ENCODE measurements around the gene DTX1. TPM values are rescaled to one million over a fixed set of nuclear protein-coding genes. Genes with fewer than 3 reads are reported as not detected.
"Not testable (repeated sequence)": the region's sequence is repeated elsewhere in the genome, so short reads cannot be mapped to it uniquely, and the experiment has no call there.

DTX1 gene
- polyA plus RNA-seq, 3 donors from 2014 or later: 1.1 to 2.1 TPM; not detected in 1

- H3K9me3 Mint-ChIP-seq: no peaks in the 10 kb centered on the region
- no peaks in the 10 kb centered on the region for H3K36me3 Mint-ChIP-seq
- DNase-seq: no peak
- no peak overlapping the region for H3K4me3 Mint-ChIP-seq
- peaks cover 2 to 7% (median 2%) of the 10 kb centered on the region in 3 donors for H3K27me3 Mint-ChIP-seq (ENCODE audit: low read depth in 3 of 3)
- no peak overlapping the region for H3K27ac Mint-ChIP-seq
- peaks cover 0 to 3% of the 10 kb centered on the region in 2 donors for H3K4me1 Mint-ChIP-seq
Observed at GRCh38 chr12:113140706-113141105, 84.2 kb downstream of the DTX1 start.

DNA sequence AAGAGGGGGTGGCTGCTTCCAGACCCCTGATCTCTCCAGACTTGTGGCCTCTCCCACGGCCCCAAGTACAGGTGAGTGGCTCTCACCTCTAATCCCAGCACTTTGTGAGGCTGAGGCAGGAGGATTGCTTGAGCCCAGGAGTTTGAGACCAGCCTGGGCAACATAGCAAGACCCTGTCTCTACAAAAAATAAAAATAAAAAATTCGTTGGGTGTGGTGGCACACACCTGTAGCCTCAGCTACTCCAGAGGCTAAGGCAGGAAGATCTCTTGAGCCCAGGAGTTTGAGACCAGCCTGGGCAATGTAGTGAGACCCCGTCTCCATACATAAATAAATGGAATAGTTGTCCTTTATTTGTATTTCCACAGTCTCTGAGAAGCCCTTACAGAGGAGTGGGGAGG lies 85.2 kb downstream of the DTX1 start:
- H3K9me3 Mint-ChIP-seq; DNase-seq; H3K27ac Mint-ChIP-seq; H3K4me3 Mint-ChIP-seq; H3K36me3 Mint-ChIP-seq; H3K27me3 Mint-ChIP-seq (ENCODE audit: low read depth in 3 of 3); H3K4me1 Mint-ChIP-seq: not testable (repeated sequence)

- Mint-ChIP-seq H3K4me1 (no peaks in the 10 kb centered on the region), H3K36me3 (no peaks in the 10 kb centered on the region), H3K9me3 (peaks cover 0 to 2% (median 0%) of the 10 kb centered on the region in 6 donors), H3K4me3 (no peak overlapping the region), H3K27me3 (ENCODE audit: low read depth in 3 of 3) (peaks cover 2 to 13% (median 6%) of the 10 kb centered on the region in 3 donors), H3K27ac (no peak overlapping the region)
- no peak for DNase-seq
Observed at GRCh38 chr12:113142173-113142885, 85.8 kb downstream of the DTX1 start.

DNA sequence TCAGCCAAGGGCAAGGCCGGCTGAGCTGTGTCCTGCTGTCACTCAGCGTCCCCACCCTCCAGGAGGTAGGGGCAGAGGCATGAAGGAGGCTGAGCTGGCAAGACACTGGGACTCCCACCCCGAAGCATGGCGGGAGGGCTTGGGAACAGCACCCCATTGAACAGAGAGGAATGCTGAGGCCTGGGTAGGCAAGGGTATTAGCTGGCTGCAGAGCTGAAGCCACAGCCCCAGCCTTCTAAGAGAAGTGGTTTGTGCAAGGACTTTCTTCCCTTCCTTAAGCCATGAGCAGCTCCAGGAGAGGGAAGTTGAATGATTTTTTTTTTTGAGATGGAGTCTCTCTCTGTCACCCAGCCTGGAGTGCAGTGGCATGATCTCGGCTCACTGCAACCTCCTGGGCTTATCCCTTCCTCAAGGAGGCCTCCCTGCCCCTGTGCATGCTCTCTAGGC lies 86.4 kb downstream of the DTX1 start:
- Mint-ChIP-seq H3K9me3 (peaks cover 0 to 4% (median 0%) of the 10 kb centered on the region in 6 donors), H3K27ac (peak overlapping the region in 1 of 6 donors; percentile 46), H3K27me3 (ENCODE audit: low read depth in 3 of 3) (peaks cover 2 to 14% (median 6%) of the 10 kb centered on the region in 3 donors), H3K4me3 (no peak overlapping the region), H3K36me3 (no peaks in the 10 kb centered on the region), H3K4me1 (no peaks in the 10 kb centered on the region)
- DNase-seq: no peak

- Mint-ChIP-seq H3K4me1 (no peaks in the 10 kb centered on the region), H3K4me3 (no peak overlapping the region), H3K9me3 (peaks cover 0 to 4% (median 0%) of the 10 kb centered on the region in 6 donors), H3K27ac (no peak overlapping the region), H3K27me3 (ENCODE audit: low read depth in 3 of 3) (peaks cover 2 to 14% (median 6%) of the 10 kb centered on the region in 3 donors), H3K36me3 (no peaks in the 10 kb centered on the region)
- DNase-seq: no peak
Observed at GRCh38 chr12:113143959-113144358, 87.4 kb downstream of the DTX1 start.

- no peaks in the 10 kb centered on the region for H3K36me3 Mint-ChIP-seq
- no peak for DNase-seq
- no peak overlapping the region for H3K4me3 Mint-ChIP-seq
- H3K4me1 Mint-ChIP-seq: no peaks in the 10 kb centered on the region
- peaks cover 2 to 16% (median 6%) of the 10 kb centered on the region in 3 donors for H3K27me3 Mint-ChIP-seq (ENCODE audit: low read depth in 3 of 3)
- peaks cover 0 to 4% (median 0%) of the 10 kb centered on the region in 6 donors for H3K9me3 Mint-ChIP-seq
- no peak overlapping the region for H3K27ac Mint-ChIP-seq
Observed at GRCh38 chr12:113144806-113145205, 88.3 kb downstream of the DTX1 start.

GRCh38 chr12:113145720-113146551 lies 89.4 kb downstream of the DTX1 start:
- H3K27ac Mint-ChIP-seq: no peak overlapping the region
- peaks cover 4 to 21% (median 6%) of the 10 kb centered on the region in 3 donors for H3K27me3 Mint-ChIP-seq (ENCODE audit: low read depth in 3 of 3)
- H3K36me3 Mint-ChIP-seq: no peaks in the 10 kb centered on the region
- peaks cover 0 to 4% (median 0%) of the 10 kb centered on the region in 6 donors for H3K9me3 Mint-ChIP-seq
- H3K4me1 Mint-ChIP-seq: no peaks in the 10 kb centered on the region
- H3K4me3 Mint-ChIP-seq: no peak overlapping the region
- no peak for DNase-seq

- H3K27me3 Mint-ChIP-seq (ENCODE audit: low read depth in 3 of 3): peaks cover 4 to 24% (median 6%) of the 10 kb centered on the region in 3 donors
- DNase-seq: no peak
- H3K4me3 Mint-ChIP-seq: no peak overlapping the region
- H3K9me3 Mint-ChIP-seq: peaks cover 0 to 4% (median 0%) of the 10 kb centered on the region in 6 donors
- H3K27ac Mint-ChIP-seq: no peak overlapping the region
- H3K36me3 Mint-ChIP-seq: no peaks in the 10 kb centered on the region
- H3K4me1 Mint-ChIP-seq: peaks cover 2 to 3% of the 10 kb centered on the region in 2 donors
Observed at GRCh38 chr12:113146999-113147398, 90.5 kb downstream of the DTX1 start.

Other genes with a start within 250 kb of the DTX1 start
- gene OAS1, start 149.8 kb upstream of the DTX1 start, polyA plus RNA-seq: 10 to 100 TPM; 22.3 to 46.0 (median 25.6) TPM
- gene OAS3, start 118.3 kb upstream of the DTX1 start, polyA plus RNA-seq: 10 to 100 TPM in 1 of 3 donors, 1 to 10 TPM in 2; 2.2 to 16.7 (median 9.0) TPM
- 10 to 100 TPM; 24.3 to 64.5 (median 26.9) TPM for gene OAS2, start 78.2 kb upstream of the DTX1 start, polyA plus RNA-seq
- not detected for gene RASAL1, start 79.0 kb downstream of the DTX1 start, polyA plus RNA-seq
- not detected for gene CFAP73, start 93.0 kb downstream of the DTX1 start, polyA plus RNA-seq
- 10 to 100 TPM in 2 of 3 donors, 1 to 10 TPM in 1; 7.8 to 34.2 (median 11.0) TPM for gene DDX54, start 128.7 kb downstream of the DTX1 start, polyA plus RNA-seq
- 10 to 100 TPM; 31.3 to 36.6 (median 33.1) TPM for gene RITA1, start 129.0 kb downstream of the DTX1 start, polyA plus RNA-seq
- gene TPCN1, start 164.7 kb downstream of the DTX1 start, polyA plus RNA-seq: 1 to 10 TPM in 2 of 3 donors, not detected in 1; 3.0 to 3.1 TPM

All from immature natural killer cell (primary cell).